Activated T-helper 1 cell treated with anti-CD3 and anti-CD28 coated beads, Interleukin-12 subunit alpha, Interleukin-12 subunit beta, Interleukin-2, Interleukin-4 antibody, amounts not matched to agents 30 ng/mL and 10 ng/mL and 1 ng/mL, durations not matched to agents 14 hours and 24 hours and 36 hours (primary cell): ENCODE data around the gene CILP2. TPM values are rescaled to one million over a fixed set of nuclear protein-coding genes. Genes with fewer than 3 reads are reported as not detected.
A peak's percentile ranks its signal among the peaks of the same experiment; 100 is the strongest.

Source experiments
- DNase-seq: peaks from one replicate; pipeline ENCODE4 v3.0.0; 2021; ENCODE audit warnings: low spot score
- H3K27ac Mint-ChIP-seq: one replicate; pipeline ENCODE4 v1.8.0; 2021; ENCODE audit warnings: mild to moderate bottlenecking, mixed read lengths
- H3K27me3 Mint-ChIP-seq: one replicate; pipeline ENCODE4 v1.8.0; 2022; ENCODE audit warnings: mild to moderate bottlenecking, moderate library complexity, mixed read lengths; ENCODE audit not compliant: insufficient read depth
- H3K36me3 Mint-ChIP-seq: one replicate; pipeline ENCODE4 v1.8.0; 2021; ENCODE audit warnings: low read depth, mixed read lengths
- H3K4me1 Mint-ChIP-seq: one replicate; pipeline ENCODE4 v1.8.0; 2021; ENCODE audit warnings: low read depth, mixed read lengths
- H3K4me3 Mint-ChIP-seq: one replicate; pipeline ENCODE4 v1.8.0; 2021; ENCODE audit warnings: mild to moderate bottlenecking, moderate library complexity, mixed read lengths
- H3K9me3 Mint-ChIP-seq: one replicate; pipeline ENCODE4 v1.8.0; 2021; ENCODE audit warnings: mixed read lengths
- intact Hi-C: fragments of 100-400 bp; cut with micrococcal nuclease; formaldehyde crosslinking; loops from one replicate; pipeline ENCODE4 v1.15.1; 2024
- total RNA-seq: library from RNA; stranded (reverse); gene quantifications from 2 replicates; pipeline ENCODE4 v1.2.3, GENCODE V29; 2022

The CILP2 gene
- total RNA-seq, 1 donor from 2014 or later = 0.26 TPM

DNA sequence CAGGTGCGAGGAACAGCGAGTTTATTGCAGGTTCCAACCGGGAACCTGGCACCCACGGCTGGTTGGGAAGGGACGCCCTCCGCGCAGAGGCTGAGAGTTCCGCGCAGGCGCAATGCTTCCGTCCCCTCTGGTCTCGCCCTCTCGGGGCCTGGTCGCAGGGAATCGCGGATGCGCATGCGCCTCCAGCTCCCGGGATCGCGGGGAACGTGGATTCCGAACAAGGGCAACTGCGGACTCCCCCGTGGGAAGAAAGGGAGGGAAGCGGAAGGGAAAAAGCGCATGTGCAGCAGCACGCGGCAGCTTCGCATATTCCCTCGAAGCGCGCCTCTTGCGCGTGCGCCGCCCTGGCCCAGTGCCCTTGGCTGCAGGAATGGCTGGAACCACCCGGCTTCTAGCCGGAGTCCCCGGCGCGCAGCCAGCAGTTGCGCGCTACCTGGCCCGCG is 23.8 kb upstream of the CILP2 start:
- Mint-ChIP-seq H3K36me3 (peaks cover 8% of the 10 kb centered on the region), H3K9me3 (no peaks in the 10 kb centered on the region), H3K27me3 (no peaks in the 10 kb centered on the region), H3K4me1 (peaks cover 2% of the 10 kb centered on the region), H3K4me3 (peak overlapping the region; percentile 61), H3K27ac (no peak overlapping the region)
- intact Hi-C loops = no loop called here
- no peak for DNase-seq

DNA sequence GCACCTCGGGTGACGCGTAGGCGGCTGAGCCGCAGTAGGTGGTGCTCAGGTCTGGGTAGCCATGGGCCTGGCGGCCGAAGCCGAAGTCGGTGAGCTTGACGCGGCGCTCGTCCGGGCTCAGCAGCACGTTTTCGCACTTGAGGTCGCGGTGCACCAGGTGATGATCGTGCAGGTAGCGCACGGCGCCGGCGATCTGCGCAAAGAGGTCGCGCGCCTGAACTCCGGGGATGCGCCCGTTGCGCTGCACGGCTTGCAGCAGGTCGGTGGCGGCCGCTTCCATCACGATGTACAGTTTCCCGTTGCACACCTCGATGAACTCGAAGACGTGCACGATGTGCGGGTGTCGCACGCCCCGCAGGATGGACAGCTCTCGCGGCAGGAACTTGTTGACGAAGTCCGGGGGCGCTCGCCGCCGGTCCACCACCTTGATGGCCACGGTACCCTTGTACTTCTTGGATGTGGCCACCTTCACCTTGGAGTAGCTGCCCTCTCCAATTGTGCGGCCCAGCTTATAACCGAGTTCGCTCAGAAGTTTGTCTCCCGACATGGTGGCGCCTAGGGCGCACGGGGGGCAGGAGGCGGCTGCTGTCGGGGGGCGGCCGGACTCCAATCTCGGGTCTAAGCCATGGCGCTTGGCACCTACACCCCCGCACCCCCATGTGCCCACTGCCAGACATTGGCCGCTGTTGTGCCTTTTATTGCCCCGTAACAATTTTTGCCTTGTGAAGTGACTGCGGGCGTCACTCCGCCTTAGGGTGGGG is 23.0 kb upstream of the CILP2 start, which contains the start of gene TSSK6:
Gene TSSK6, minus strand, starts transcription at position 668 of the 761 bp plus-strand sequence. Its CDS starts 121 bp downstream, at position 547.
- Mint-ChIP-seq H3K27ac (peak within 1 kb of the TSS; percentile 94), H3K36me3 (peaks cover 14% of the 10 kb centered on the region), H3K9me3 (no peaks in the 10 kb centered on the region), H3K4me1 (peaks cover 5% of the 10 kb centered on the region), H3K27me3 (no peaks in the 10 kb centered on the region), H3K4me3 (peak within 1 kb of the TSS; percentile 92)
- no peak for DNase-seq
- intact Hi-C loops = no loop called here

DNA sequence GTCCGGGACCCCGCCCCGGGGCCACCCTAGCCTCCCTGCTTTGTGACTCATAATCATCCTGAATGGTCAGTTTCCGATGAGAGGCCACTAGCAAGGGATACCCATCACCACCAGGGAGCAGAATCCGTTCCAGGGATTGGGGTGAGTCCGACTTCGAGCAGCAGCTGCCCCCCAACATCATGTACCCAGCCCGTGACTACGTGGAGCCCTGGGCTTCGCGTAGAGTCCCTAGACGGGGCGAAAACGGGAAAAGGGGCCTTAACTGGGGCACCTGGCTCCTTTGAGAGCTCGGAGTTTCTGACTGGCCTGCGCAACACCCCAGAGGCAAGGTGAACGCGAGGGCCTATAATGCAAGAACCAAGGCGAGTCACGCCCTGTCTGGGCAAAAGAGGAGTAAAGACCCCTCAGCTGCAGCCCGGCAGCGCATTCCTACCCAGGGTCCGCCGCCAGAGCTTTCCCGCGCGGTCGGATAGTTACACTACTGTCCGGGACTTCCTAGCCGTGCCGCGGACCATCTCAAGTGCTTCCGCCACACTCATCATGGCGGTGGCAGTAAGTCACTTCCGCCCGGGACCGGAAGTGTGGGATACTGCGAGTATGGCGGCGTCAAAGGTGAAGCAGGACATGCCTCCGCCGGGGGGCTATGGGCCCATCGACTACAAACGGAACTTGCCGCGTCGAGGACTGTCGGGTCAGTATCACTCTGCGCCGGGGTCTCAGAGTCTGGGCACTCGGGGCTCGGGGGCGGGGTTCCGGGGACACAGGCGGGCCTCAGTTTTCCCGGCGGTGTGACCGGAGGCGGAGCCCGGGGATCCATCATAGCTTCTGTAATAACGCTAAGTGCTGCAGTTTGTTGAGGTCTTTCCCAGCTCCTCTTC is 22.2 kb upstream of the CILP2 start, which contains the start of gene NDUFA13:
Gene NDUFA13, plus strand, starts transcription at position 584 of the 878 bp plus-strand sequence. Its CDS starts 14 bp downstream, at position 598.
- H3K4me1 Mint-ChIP-seq = peaks cover 8% of the 10 kb centered on the region
- intact Hi-C loops = loop anchor here (1.0 kb wide), 4 partner anchors 25 to 324 kb away; partner anchors contain the start of genes BORCS8, GATAD2A and RFXANK
- no peaks in the 10 kb centered on the region for H3K9me3 Mint-ChIP-seq
- H3K4me3 Mint-ChIP-seq = peak within 1 kb of the TSS; percentile 92
- peak; percentile 93 for DNase-seq
- no peaks in the 10 kb centered on the region for H3K27me3 Mint-ChIP-seq
- peak within 1 kb of the TSS; percentile 94 for H3K27ac Mint-ChIP-seq
- peaks cover 20% of the 10 kb centered on the region for H3K36me3 Mint-ChIP-seq

- Mint-ChIP-seq H3K36me3 (peaks cover 22% of the 10 kb centered on the region), H3K27me3 (no peaks in the 10 kb centered on the region), H3K27ac (no peak overlapping the region), H3K9me3 (no peaks in the 10 kb centered on the region), H3K4me3 (peak overlapping the region; percentile 92), H3K4me1 (peaks cover 11% of the 10 kb centered on the region)
- intact Hi-C loops = no loop called here
- DNase-seq = no peak
Observed at GRCh38 chr19:19517235-19517619, 20.8 kb upstream of the CILP2 start.

- peaks cover 11% of the 10 kb centered on the region for H3K4me1 Mint-ChIP-seq
- peaks cover 19% of the 10 kb centered on the region for H3K36me3 Mint-ChIP-seq
- H3K27ac Mint-ChIP-seq = no peak overlapping the region
Observed at GRCh38 chr19:19520989-19521388, 17.1 kb upstream of the CILP2 start.

GRCh38 chr19:19523177-19523576 is 14.9 kb upstream of the CILP2 start:
- no peak overlapping the region for H3K4me3 Mint-ChIP-seq
- no peak overlapping the region for H3K27ac Mint-ChIP-seq
- H3K9me3 Mint-ChIP-seq = no peaks in the 10 kb centered on the region
- intact Hi-C loops = no loop called here
- peaks cover 19% of the 10 kb centered on the region for H3K36me3 Mint-ChIP-seq
- no peak for DNase-seq
- no peaks in the 10 kb centered on the region for H3K27me3 Mint-ChIP-seq
- peaks cover 11% of the 10 kb centered on the region for H3K4me1 Mint-ChIP-seq

More at GRCh38 chr19:19520989-19521388, 17.1 kb upstream of the CILP2 start:
- intact Hi-C loops = no loop called here
- H3K4me3 Mint-ChIP-seq = no peak overlapping the region
- no peak for DNase-seq
- no peaks in the 10 kb centered on the region for H3K27me3 Mint-ChIP-seq
- H3K9me3 Mint-ChIP-seq = no peaks in the 10 kb centered on the region

DNA sequence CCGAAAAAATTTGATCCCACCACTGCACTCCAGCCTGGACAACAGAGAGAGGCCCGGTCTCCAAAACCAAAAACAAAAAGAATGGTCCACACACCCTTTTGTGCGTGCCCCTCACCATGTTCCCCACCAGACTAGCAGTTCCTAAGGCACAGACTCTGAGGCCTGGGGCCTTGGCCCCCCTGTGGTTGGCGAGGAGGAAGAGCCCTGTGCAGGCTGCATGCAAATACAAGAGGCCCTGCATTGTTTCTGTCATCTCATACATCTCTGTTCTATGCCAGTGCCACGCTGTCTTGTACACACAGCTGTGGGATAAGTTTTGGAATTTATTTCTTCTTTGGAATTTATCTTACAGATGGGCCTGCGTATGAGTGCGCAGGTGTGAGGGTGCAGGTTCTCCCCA is 14.0 kb upstream of the CILP2 start:
- H3K36me3 Mint-ChIP-seq = peaks cover 18% of the 10 kb centered on the region
- intact Hi-C loops = no loop called here
- H3K4me1 Mint-ChIP-seq = peaks cover 10% of the 10 kb centered on the region
- no peaks in the 10 kb centered on the region for H3K9me3 Mint-ChIP-seq
- H3K4me3 Mint-ChIP-seq = no peak overlapping the region
- DNase-seq = no peak
- H3K27ac Mint-ChIP-seq = no peak overlapping the region
- H3K27me3 Mint-ChIP-seq = no peaks in the 10 kb centered on the region

DNA sequence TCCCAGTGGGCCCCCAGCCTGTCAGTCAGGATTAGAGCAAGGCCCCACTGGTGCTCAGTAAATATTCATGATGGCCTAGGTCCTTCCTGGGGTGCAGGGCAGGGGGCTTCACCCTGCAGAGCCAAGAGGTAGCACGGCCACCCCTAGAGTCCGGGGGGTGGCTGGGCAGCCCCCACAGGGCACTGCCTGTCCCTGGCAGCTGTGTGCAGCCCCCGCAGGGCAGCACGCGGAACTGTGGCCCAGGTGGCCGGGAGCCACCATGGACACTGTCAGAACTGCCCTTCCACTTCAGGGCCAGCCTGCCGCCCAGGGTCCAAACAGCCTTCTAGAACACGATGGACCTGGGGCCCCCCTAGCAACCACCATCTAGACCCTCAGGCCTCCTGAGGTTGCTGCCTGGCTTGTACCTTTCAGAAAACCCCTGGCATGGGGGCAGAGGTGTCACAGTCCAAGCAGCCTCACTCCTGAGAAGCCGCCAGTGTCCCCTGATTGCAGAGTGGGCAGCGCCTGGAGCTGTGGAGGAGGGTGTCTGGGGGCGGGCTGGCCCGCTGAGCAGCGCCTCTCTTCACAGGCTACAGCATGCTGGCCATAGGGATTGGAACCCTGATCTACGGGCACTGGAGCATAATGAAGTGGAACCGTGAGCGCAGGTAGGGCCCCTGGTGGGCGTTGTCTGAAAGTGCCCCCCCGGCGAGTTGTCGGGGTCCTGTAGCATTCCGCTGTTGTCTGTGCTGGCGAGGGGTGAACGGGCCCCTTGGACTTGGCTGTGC is 12.3 kb upstream of the CILP2 start:
- Mint-ChIP-seq H3K4me1 (peaks cover 3% of the 10 kb centered on the region), H3K9me3 (no peaks in the 10 kb centered on the region), H3K36me3 (peaks cover 6% of the 10 kb centered on the region), H3K4me3 (no peak overlapping the region), H3K27ac (no peak overlapping the region), H3K27me3 (no peaks in the 10 kb centered on the region)
- intact Hi-C loops = no loop called here
- no peak for DNase-seq

DNA sequence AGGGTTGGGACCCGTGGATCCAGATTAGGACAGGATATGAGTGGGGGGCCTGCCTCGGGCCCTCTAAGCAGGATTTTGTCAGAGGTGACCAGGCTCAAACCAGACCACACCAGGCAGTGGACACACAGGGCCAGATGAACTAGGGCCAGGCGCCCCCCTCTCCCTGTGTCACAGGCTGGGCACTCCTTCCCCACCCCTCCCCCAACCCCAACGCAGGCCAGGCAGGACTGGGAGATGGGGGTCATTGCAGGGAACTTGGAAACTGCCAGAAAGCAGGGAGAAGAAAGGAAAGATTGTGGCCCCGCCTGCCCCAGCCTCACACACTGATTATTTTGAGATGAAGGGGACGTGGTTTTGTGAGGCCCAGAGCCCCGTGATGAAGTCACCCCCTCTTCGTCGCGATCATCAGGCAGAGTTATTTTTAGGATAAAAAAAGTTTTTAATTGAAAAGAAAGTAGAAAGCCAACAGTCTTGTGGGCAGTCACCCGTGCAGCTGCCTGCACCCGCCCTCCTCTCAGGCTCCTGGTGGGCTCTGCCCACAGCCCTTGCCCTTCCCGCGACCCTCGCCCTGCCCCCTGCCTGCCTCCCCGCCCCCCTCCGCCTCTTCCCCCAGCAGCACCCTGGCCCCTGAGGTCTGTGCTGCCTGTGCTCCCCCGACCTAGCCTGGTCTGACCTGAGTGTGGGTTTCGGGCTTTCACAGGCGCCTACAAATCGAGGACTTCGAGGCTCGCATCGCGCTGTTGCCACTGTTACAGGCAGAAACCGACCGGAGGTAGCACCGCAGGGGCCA is 11.3 kb upstream of the CILP2 start:
- intact Hi-C loops = no loop called here
- Mint-ChIP-seq H3K27me3 (no peaks in the 10 kb centered on the region), H3K27ac (no peak overlapping the region), H3K4me3 (no peak overlapping the region), H3K36me3 (peaks cover 5% of the 10 kb centered on the region), H3K9me3 (no peaks in the 10 kb centered on the region), H3K4me1 (no peaks in the 10 kb centered on the region)
- DNase-seq = no peak

GRCh38 chr19:19527371-19527656 is 10.8 kb upstream of the CILP2 start:
- intact Hi-C loops = no loop called here
- no peak overlapping the region for H3K27ac Mint-ChIP-seq
- no peak overlapping the region for H3K4me3 Mint-ChIP-seq
- DNase-seq = no peak
- no peaks in the 10 kb centered on the region for H3K4me1 Mint-ChIP-seq
- peaks cover 9% of the 10 kb centered on the region for H3K36me3 Mint-ChIP-seq
- H3K9me3 Mint-ChIP-seq = no peaks in the 10 kb centered on the region
- no peaks in the 10 kb centered on the region for H3K27me3 Mint-ChIP-seq

- H3K27ac Mint-ChIP-seq = no peak overlapping the region
- no peak overlapping the region for H3K4me3 Mint-ChIP-seq
- no peak for DNase-seq
- no peaks in the 10 kb centered on the region for H3K27me3 Mint-ChIP-seq
- H3K9me3 Mint-ChIP-seq = no peaks in the 10 kb centered on the region
- intact Hi-C loops = no loop called here
- H3K36me3 Mint-ChIP-seq = peaks cover 9% of the 10 kb centered on the region
- no peaks in the 10 kb centered on the region for H3K4me1 Mint-ChIP-seq
Observed at GRCh38 chr19:19527674-19528625, 10.1 kb upstream of the CILP2 start.
